Ecto neural progenitor cell (in vitro differentiated cells): ENCODE results near the gene MRGPRG.
A peak's percentile ranks its signal among the peaks of the same experiment; 100 is the strongest.

Experiments used
- DNase-seq: peaks from one replicate; pipeline ENCODE4 v3.0.0-alpha.2; 2018; ENCODE audit warnings: low spot score

Gene MRGPRG

DNA sequence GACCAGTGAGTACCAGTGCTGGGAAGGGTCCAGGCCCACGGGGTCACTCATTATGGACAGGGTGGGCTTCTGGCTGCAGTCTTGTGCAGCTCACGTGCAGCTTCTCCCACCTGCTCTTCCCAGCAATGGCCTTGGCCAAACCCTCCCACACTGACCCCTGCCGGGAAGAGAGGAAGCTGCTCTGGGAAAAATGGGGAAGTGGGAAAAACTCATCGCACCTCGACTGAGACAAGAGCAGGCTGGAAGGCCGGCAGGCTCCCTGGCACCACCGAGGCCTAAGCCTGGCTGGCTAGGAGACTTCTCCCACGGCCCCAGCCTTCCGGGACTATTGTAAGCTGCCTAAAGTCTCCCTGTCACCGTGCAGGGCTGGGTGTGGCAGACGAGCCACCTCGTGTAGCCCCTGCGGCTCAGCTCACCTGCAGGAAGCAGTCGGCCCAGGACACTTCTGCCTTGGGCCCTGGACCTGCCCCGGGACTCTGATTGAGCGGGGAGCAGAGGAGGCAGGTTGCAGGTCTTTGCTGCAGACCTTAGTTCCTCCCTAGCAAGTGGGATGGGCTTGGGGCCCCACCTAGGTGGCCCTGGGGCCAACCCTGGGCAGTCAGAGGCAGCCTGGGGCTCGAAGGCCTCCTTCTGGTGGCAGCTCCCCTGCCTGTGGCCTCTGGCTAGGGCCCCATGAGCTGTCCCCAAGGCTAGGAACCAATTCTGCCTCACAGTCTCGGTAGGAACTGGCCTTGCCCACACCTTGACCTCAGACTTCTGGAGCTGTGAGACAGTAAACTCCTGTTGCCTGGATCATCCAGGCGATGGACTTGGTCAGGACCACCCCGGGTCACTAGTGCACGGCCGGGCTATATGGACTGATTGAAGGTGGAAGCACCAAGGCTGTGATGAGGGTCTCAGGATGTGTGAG lies 23.1 kb downstream of the MRGPRG start:
- no peak for DNase-seq

DNA sequence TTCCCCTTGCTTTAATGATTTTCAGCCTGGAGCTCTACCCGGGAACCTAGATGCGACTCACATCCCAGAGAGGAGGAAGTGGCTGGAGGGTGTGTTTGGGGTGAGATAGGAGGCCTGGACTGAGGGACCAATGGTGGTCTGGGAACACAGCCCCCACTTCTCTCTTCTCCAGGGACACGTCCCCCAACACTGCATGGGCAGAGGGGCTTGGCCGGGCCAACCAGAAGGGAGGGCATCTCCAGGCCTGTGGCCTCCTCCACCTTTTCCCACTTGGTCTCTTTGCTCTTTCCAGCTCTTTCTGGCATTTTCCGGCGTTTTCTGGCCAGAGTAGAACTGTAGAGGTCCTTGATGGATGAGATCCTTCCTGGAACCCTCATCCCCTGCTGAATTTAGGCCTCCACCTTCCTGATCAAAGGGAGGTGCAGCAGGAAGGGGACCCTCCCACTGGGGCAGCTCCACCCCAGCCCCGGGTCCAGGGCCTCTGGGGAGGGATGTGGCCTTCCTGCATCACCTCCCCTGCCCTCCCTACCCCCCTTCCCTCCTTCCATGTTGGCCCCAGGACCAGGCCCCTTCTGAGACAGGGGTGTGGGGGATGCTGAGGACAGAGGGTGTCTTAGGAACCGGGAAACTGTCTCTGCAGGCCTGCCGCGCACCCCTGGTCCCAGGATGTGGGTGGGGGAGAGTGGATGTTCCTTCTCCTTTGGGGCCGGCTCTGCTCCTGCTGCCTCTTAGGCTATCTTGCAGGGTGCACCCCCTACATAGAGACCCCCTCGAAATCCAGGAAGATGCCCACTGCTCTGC lies 24.4 kb downstream of the MRGPRG start:
- DNase-seq: no peak

DNA sequence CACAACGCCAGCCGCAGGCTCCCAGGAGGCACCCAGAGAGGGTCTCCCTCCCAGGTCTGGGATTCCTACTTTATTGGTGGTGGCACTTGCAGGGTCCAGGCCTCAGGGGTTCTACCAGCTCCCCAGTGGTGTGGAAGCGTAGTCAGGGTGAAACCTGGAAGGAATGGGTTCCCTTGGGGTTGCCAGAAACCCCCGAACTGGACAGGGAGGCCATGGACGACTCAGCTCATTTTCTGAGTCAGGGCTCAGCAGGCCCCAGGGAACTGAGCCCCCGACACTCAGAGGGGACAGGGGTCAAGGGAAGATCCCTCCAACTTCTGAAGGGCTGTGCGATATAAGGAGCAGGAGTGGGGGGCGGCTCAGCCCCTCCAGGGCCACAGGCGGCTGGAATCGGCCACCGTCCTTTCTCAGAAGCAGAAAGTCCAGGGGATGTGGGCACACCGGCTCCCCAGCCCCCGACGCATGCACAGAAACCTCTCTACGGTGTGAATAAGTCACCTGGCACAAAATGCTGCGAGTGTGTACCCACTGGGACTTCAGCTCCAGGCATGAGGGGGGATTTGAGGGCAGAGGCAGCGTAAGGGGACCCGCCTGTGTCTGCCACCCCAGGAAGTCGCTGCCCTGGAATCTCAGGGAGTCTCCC lies 25.1 kb downstream of the MRGPRG start:
- no peak for DNase-seq

DNA sequence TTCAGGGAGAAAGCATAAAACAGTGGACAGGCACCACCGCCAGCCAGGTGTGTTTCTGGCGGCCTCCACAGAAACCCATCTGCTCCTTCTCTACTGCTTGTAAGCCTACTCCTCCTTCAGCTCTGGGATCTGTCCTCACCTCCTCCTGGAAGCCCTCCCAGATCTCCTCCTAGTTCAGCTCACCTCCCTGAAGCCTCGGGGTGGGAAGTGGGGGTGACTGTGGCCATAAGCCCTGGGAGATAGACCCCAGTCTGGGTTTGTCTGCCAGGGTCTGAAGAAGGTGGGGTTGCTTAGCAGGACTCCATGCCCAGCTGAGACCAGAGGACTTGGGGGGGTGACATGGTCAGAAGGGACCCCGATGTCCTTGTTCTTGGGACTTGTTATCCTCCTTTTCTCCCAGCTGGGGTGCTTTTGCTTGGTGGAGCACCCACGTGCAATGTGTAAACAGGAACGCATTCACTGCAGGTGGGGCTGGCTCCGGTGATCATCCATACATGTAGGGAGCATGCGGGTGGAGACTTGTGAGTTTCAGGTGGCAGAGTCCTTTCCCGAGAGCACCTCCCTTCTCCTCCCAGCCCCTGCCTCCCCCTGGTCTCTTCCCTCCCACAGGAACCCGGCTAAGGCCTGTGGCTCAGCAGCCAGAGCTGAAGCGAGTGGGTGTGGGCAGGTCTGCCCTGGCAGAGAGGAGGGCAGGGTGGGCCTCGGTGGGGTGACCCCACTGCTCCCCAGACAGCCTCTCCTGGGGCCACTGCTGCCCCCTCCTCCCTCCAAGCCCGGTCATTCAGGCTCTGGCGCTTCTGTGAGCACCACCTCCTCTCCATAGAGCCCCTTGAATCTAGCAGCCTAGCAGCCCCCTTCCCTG lies 25.9 kb downstream of the MRGPRG start:
- no peak for DNase-seq

DNA sequence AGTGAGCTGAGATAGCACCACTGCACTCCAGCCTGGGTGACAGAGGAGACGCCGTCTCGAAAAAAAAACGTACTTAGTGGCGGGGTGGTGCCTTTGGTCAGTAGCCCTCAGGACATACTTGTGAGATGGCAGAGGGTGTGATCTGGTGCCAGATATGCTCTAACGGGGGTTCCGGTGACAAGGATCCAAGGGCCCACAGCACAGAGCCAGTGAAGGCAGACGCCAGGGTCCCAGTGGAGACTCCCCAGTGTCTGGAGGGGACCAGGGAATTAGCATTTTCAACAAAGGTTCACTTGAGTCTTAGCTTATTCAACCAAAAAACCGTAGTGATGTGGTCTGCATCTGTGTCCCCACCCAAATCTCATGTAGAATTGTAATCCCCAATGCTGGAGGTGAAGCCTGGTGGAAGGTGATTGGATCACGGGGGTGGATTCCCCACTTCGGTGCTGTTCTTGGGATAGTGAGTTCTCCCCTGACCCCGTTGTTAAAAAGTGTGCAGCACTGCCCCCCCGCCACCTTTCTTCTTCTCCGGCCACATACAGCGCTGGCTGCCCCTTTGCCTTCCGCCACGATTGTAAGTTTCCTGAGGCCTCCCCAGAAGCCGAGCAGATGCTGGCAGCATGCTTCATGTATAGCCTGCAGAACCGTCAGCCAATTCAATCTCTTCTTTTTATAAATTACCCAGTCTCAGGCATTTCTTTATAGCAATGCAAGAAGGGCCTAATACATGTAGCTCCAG lies 26.9 kb downstream of the MRGPRG start:
- no peak for DNase-seq

DNA sequence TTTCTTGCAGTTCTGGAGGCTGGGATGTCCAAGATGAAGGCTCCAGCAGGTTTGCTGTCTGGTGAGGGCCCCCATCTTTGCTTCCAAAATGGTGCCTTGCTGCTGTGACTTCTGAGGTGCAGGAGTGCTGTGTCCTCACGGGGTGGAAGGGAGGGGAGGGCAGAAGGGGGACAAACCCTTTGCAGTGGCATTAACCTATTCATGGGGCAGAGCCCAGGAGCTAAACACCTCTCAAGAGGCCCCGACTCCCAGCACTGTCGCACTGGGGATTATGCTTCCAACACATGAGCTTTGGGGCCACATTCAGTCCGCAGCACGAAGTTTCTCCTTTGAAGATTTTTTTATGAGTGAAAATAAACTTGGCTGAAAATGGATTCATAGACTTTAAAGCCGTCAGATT lies 28.0 kb downstream of the MRGPRG start:
- no peak for DNase-seq

DNA sequence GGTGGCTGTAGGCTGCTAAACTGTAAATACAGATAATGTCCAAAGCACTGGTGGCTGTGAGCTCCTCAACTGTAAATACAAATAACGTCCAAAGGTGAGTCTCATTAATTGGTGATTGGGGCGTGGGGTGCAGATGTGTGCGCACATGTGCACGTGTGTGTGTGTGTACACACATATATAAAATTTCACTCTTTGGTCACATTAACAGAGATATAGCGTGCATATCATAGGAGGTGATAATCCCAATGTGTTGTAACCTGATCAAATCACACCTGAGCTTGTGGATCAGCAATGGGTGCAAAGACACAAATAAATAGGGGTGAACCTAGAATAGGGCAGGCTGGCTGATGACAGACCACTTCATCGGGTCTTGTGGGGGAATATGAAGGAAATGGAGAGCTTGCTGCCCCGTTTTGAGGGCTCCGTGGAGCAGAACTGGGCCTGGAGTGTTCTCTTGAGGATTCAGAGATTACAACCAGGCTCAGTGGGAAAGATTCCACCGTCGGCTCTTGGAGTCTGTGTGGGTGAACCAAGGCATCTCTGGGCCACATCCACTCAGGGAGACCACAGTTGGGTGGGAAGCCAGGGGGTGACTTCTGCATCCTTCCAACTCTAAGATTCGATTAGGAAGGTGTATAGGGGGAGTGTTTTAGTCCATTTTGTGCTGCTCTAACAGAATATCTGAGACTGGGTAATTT lies 28.6 kb downstream of the MRGPRG start:
- no peak for DNase-seq

DNA sequence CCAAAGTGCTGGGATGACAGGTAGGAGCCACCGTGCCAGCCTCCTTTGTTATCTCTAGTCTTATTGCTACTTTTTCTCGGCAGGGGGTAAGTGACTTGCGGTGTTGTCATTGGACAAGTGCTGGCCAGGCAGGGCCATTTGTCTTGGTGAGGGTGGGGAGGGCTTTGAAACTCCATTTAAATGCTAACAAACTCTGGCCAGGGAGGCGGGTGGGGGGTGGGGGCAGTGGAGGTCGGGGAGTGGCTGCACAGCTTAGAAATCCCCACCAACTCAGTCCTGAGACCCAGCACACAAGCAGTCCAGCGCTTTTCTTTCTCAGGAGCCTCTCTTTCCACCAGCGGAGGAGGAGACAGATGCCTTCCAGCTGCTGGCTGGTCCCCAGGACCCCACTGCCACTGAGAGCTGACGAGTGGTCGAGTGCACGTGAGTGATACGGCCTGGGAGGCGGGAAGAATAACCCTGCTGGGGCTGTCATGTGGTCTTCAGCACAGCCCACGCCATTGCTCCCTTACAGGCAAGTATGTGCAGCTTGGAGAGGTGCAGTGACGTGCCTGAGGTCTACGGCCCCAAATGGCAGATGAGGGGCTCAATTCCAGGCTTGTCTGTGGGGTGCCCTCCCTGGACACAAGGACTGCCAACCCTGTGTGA lies 29.3 kb downstream of the MRGPRG start:
- peak; percentile 48 for DNase-seq

DNA sequence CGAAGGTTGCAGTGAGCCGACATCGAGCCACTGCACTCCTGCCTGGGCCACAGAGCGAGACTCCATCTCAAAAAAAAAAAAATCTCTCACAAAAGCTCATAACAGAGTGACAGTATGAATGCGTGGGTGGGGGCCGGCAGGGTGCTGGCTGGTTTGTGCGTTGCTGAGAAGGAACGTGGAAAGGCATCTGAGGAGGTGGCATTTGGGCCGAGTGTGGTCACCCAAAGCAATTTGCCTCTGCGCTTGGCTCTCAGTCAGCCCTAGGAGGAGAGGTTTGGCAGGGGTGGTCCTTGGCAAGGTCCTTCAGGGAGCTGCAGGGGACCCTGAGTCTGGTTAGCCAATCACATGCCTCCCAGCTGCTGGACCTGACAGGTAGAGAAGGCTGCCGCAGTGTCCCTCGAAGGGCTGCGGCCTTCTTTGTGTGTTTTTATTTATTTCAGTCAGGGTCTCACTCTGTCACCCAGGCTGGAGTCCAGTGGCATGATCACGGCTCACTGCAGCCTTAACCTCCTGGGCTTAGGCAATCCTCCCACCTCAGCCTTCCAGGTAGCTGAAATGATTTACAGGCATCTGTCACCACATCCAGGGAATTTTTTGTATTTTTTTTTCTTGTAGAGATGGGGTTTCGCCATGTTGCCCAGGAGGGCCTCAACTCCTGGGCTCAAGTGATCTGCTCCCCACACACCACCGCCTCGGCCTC lies 30.0 kb downstream of the MRGPRG start:
- no peak for DNase-seq

DNA sequence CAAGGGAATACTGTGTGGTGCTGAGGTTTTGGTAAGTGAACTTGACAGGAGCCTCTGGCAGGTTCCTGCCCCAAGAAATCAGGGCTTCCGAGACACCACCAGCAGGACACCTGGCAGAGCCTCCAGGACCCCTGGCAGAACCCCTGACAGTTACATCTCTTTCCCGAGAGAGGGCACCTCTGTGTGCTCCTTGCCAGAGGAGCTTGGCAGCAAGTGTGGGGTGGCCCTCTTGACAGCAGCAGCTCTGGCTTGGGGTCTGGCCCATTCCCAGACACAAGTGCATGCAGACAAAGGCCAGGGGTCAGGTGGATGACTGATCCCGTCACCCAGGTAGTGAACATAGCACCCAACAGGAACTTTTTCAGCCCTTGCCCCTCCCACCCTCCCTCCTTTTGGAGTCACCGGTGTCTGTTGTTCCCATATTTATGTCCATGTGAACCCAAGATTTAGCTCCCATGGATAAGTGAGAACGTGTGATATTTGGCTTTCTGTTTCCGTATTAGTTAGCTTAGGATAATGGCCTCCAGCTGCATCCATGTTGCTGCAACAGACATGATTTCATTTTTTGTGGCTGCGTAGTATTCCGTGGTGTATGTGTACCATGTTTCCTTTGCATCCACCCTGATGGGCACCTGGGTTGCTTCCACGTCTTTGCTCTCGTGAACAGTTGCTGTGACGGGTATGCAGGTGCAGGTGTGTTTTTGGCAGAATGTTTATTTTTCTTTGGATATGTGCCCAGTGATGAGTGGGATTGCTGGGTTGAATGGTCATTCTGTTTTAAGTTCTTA lies 32.3 kb downstream of the MRGPRG start:
- DNase-seq: no peak

DNA sequence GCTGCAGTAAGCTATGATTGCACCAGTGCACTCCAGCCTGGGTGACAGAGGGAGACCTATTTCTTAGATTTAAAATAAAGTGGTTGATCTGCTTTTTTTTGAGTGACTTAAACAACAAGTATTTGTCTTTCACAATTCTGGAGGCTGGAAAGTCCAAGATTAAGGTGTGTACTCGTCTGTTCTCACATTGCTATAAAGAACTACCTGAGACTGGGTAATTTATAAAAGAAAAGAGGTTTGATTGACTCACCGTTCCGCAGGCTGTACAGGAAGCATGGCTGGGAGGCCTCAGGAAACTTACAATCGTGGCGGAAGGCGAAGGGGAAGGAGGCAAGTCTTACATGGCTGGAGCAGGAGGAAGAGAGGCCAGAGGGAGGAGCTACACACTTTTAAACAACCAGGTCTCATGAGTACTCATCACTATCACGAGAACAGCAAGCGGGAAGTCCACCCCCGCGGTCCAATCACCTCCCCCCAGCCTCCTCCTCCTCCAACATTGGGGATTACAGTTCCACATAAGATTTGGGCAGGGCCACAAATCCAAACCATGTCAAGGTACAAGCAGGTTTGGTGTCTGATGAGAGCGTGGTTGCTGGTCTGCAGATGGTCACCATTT lies 33.8 kb downstream of the MRGPRG start:
- DNase-seq: no peak

DNA sequence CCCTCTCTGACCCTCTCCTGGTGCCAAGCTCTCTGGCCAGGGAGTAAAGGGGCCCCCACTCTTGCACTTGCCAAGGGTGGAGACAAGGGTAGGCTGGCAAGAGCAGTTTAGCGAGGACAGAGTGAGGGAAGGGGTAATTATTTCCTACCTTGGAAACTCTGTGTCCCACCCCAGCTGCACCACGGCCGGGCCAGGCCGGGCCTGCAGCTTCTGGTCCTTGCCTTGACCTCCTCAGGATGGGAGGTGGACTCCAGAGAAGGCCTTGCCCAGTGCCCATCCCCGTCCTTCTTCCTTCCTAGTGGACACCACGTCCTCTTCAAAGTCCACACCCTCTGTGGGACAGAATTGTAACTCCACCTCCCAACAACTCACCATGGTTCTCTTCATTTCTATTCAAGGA lies 35.1 kb downstream of the MRGPRG start:
- DNase-seq: no peak

DNA sequence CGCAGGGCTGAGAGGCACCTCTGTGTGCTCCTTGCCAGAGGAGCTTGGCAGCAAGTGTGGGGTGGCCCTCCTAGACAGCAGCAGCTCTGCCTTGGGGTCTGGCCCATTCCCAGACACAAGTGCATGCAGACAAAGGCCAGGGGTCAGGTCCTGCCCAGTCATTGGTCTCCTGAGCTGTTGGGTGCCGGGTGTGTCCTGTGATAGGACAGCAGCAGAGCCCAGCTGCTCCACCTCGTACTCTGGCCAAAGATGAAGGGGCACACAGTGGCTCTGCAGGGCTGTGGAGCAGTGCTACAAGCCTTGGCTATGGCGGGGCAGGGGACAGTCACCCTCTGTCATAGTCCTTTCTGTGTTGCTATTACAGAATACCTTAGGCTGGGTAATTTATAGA lies 36.2 kb downstream of the MRGPRG start:
- no peak for DNase-seq

DNA sequence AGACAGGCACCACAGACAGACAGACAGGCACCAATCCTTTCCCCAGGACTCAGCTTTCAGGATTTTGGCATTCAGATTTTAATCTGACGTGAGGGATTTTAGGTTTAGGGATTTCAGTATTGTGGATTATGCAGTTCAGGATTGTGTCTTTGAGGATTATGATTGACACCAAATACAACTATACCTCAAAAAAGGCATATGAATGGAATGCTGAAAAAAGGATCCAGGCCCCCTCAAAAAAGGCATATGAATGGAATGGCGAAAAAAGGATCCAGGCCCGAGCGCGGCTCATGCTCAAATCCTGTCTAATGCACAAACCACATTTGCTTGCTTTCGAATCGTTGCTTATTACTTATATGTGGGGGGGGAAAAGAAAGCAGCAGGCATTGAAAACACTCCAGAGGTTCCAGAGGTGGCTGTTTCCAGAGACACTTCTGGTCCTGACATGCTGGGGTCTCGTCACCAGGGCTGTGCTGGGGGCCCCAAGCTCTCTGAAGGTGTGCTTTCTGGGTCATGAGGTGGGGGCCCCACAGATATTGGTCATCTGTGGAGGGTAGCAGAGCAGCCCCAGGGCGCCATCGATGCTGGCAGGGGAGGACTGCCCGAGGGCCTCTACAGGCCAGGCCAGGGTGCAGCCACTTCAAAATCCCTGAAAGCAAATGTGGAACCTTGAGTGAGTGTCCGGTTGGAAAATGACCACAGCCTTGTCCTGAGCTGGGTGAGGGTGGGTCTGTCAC lies 36.7 kb downstream of the MRGPRG start:
- no peak for DNase-seq

DNA sequence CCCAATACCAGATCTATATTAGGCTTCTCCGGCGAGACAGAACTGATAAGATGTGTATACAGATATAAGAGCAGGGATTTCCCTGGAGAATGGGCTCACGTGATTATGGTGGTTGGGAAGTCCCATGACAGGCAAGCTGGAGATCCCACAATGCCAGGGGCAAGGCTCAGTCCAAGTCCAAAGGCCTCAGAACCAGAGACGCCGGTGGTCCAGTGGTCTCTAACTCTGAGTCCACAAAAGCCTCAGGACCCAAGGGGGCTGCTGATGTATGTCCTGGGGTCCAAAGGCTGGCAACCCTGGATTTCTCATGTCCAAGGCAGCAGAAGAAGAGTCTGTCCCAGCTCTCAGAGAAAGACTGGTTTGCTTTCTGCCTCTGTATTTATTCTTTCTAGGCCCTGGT lies 37.7 kb downstream of the MRGPRG start:
- no peak for DNase-seq

DNA sequence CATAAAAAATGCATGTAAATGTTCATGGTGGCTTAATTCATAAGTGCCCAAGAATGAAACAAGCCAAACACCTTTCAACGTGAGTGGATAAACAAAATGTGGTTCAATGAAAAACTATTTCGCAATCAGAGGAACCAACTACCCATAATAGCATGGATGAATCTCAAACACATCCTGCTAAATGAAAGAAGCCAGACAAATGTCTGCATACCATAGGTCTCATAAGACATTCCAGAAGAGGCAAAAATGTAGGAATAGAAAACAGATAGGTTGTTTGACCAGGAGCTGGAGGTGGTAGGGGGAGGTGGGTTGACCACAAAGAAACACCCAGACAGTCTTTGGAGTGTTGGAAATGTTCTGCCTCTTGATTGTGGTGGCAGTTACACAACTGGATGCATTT lies 40.3 kb downstream of the MRGPRG start:
- no peak for DNase-seq

DNA sequence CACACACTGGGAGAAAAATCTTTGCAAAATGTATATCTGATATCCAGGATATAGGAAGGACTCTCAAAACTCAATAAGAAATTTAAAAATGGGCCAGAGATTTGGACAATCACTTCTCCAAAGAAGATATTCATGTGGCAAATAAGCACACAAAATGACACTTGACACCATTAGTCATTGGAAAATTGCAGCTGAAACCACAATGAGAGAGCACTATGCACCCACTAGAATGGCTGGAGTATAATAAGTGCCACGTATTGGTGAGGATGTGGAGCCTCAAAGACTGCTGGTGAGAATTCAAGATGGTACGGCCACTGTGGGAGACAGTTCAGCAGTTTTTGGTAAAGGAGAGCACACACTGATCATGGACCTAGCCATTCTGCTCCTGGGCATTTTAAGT lies 40.7 kb downstream of the MRGPRG start:
- DNase-seq: no peak
